ENCODE data around the gene ASTN1.

ASTN1 gene

DNA sequence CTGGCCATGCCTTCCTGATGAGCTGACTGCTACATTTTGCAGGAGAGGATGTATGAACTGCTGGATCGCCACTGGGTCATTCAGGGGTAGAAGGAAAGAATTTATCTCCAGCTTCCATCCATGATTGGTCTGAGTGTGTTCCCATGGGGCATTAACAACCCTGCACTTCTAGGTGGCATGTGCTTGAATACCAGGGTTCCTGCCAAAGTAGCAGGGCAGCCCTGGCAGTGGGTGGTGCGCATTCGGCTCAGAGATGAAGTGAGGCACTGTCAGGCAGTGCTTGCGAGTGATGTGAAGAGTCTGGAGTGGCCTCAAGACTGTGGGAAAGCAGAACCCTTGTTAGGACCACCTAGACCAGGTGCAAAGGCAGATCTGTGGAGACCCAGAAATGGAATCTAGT lies 294.9 kb downstream of the ASTN1 start:
- no peak for DNase-seq

DNA sequence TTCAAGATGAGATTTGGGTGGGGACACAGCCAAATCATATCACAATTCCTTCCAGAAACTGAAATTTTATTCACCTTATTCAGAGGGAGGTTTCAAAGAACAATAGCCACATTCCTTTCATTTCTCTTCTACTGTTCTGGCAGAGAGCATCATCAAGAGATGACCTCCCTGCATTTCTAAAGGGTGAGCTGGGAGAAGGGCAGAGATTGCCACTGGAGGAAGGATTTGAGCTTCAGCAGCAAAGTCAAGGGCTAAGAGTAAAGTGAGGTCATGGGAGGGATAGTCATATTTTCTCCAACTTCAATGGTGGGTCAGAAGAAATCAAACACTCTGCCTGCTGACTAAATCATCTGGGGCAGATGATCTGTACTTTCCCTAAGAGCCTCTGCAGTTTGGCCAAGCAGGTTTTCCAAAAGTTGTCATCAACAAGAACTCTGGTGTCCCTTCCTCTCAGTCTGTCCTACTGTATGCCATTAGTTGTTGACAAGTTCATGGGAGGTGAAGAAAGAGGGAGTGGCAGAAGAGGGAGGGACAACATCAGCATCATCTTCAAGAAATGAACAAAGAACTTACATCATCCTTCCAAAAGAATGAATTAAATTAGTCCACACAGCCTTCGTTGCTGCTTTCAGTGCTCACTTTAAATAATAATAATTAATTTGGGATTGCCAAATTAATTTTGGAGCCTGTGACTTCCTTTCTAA lies 298.3 kb downstream of the ASTN1 start:
- DNase-seq = no peak

DNA sequence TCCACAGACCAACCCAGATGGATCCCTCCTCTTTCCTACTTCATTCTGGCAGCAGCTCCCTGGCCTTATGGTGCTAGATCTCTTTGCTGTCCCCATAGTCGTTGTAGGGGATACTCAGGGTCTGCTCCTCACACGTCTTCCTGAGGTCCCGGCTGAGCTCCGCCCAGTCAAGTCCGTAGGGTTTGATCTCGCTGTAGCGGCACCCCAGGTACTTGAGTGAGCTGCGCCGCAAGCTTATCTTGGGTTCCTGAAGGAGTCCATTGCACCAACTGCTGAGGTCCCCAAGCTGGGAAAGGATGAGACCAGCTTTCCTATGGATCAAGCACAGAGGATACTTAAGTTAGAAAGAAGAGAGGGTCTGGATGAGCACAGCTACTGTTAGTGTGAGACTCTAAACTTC lies 300.3 kb downstream of the ASTN1 start:
- no peak for DNase-seq

DNA sequence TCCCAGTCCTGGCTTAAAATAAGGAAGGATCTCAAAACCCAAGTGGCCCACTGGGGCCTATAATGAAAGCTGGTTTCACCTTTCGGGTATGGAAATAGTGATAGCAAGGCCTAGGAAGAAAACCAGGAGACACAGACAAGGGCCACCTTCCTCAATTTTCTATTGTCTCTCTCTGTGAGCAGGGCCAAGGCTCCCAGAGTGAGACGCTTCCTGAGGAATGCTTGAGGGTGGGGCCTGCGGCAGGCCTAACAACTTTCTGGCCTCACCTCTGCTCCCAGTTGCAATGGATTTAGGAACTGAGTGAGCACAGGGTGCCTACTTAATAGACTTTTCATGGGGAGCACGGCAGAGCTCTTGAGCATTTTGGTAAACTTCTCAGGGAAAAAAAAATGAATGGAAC lies 300.9 kb downstream of the ASTN1 start:
- no peak for DNase-seq

DNA sequence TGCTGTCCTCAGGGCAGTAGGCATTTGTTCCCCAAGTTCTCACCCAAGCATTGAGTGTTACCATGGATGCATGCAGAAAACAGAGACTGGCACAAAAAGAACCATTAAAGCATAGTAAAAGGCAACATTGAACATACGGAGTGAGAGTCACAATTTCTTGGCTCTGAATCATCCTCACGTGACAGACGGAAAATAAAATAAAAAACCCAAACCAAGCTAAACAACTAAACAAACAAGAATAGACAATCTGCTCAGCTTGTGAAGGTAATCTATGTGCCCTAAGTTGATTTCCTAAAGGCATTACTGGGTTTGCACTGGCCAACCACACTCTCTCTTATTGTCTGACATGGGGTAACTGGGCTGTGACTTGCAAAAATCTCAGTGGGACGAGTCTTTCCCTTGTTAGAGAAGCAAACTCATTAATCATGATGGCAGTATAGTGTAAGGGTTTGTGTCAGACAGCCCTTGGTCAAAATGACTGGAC lies 306.0 kb downstream of the ASTN1 start:
- no peak for DNase-seq

DNA sequence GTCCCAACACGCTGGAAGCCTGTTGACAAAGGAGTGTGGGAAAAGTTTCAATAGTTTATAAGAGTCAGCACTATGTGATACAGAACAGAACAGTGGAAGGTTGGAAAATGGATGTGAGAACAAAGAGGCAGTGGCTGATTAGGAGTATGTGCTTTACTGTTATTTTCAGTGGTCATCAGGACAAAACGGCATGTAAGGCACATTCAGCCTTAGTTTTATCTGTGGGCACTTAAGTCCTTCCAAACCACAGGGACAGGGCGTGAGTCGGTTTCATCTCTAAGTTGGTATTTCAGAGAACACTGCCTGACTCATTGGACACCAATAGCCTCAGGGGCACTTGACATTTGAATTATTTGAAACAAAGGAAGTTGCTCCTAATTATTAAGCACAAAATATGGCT lies 306.9 kb downstream of the ASTN1 start:
- DNase-seq = no peak

DNA sequence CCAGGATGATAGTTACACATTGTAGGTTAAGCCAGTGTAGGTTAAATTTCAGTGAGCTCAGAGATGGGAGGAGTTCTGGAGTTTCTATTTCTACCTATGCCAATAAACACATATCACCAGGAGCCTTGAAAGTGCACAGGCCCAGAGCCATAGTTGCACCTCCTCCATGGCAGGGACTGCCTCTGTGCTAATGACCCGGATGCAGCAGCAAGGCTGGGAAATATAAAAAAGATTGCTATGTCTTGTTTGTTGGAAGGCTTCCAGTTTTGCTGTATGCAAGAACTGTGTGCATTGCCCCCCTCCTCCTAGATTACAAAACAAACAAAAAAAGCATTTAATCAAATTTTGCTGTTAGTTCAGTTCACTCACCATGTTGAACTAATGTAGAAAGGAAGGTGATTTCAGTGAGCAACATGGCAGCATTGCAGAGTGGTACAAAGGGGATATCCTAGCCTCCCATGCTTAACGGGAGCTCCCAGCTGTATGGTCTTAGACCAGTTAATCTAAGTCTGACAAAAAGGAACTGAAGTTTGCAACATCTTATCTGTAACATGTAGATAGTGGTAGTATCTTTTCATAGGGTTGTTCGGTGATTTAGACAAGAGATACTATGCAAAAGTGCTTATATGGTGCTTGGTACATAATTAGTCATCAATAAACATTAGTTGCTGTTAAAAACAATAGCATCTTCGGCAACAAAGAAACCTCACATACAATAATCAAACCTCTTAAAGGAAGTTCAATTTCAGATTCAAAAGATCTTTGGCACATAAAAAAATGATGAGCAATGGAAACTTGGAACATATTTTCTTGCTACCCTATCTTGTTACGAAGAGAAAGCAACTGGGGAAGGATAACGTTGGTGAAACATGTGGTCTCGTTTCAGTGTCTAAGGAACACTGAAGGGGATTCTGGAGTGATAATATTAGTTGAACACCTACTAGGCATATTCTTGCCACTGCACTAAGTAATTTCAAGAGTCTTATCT lies 309.5 kb downstream of the ASTN1 start:
- DNase-seq = no peak

DNA sequence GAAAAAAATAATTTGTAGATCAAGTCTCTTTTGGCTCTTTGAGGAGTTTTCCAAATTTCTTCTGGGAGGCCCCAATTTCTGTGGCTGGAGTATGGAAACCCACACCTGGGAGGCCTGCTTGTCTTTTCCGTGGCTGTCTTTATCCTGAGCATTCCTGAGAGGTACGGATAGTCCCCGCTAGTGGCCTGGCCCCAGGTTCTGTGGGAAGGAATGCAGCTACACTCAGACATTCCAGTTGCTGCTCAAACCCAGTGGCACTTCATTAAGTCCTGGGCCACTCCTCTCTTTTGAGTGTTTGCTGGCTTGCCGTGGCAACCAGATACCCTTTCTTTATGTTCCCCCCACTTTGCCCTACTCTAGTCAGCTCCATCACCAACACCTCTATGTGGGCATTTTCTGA lies 310.4 kb downstream of the ASTN1 start:
- DNase-seq = no peak

DNA sequence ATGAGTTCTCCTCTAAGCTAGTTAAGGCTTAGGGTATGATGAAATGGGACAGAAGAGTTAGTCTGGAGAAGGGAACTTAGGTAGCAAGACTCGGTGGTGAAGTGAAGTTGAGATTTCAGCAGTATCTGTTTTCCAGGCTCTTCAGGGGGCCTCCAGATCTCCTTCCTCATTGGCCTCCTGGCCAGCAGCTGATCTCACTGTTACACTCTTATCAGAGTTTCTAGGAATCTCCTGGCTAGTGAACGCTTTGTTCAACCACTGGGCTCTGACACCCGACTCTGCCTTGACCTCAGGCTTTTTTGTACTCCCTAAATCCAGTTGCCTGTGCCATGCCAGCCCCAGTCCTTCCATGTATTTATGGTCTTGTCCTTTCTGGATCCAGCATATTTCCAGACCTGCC lies 311.0 kb downstream of the ASTN1 start:
- DNase-seq = no peak

DNA sequence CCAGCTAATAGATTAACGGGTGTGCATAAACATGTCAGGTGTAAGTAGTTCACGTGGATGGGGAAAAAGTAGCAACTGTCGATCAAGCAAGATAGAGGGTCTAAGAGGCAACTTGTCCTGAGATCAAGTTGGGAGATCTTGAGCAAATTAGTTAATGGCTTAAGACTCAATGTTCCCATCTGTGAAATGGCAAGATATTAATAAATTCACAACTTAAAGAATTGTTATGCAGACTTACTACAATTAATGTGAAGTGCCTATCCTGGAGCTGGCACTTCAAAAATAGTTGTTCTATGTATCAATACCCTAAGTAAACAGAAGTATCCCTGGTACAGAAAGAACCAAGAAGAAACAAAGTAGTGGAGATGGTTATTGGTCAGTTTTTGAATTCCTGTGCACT lies 312.4 kb downstream of the ASTN1 start:
- DNase-seq = no peak

DNA sequence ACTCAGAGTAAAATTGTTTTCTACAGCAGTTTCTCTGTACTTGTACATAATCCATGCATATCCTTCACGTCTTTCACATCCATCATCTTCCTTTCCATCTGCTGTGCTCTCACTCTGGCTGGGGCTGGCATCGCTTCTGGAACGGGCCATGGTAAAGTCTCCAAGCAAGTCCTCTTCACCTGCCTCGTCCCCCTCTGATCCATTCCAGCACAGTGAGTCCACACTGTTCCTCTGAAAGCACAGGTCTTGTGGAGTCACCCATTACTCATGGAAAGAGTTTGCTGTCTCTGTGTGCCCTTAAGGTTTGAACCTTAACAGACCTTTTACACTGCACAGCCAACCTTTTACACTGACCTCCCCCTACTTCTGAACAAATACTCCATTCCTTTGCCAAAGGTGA lies 313.6 kb downstream of the ASTN1 start:
- DNase-seq = no peak

DNA sequence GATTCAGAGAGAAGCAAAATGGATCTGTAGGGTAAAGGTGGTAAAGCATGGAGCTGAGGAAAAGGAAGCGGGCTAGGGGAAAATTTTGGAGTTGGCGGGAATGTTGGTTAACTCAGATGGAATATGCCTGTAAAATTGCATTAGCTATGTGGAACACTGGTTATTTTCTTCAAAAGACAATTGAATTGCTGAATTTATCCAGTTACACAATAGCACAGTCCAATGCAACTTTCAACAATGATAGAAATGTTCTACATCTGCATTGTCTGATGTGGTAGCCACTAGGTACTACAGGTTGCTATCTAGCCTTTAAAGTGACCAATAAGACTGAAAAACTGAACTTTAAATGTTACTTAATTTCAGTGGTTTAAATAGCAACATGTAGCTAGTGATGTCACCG lies 315.2 kb downstream of the ASTN1 start:
- no peak for DNase-seq

DNA sequence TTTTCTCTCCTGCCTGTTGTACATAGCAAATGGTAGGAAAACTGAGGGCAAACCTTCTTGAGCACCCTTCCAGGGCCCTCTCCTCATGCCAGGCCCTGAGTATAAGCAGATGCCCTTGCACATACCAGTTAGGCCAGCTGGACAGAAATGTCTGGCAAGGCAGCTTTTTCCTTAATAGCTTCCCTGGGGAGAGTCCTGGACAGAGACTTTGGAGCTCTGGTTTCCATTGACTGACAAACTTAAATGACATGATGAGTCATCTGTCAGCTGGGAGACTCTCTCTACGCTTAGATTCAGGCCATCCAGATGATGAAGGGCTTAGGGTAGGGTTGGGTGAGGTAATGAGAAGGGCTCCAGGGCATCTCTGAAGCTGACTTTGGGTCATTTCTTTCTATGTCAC lies 317.5 kb downstream of the ASTN1 start:
- no peak for DNase-seq

DNA sequence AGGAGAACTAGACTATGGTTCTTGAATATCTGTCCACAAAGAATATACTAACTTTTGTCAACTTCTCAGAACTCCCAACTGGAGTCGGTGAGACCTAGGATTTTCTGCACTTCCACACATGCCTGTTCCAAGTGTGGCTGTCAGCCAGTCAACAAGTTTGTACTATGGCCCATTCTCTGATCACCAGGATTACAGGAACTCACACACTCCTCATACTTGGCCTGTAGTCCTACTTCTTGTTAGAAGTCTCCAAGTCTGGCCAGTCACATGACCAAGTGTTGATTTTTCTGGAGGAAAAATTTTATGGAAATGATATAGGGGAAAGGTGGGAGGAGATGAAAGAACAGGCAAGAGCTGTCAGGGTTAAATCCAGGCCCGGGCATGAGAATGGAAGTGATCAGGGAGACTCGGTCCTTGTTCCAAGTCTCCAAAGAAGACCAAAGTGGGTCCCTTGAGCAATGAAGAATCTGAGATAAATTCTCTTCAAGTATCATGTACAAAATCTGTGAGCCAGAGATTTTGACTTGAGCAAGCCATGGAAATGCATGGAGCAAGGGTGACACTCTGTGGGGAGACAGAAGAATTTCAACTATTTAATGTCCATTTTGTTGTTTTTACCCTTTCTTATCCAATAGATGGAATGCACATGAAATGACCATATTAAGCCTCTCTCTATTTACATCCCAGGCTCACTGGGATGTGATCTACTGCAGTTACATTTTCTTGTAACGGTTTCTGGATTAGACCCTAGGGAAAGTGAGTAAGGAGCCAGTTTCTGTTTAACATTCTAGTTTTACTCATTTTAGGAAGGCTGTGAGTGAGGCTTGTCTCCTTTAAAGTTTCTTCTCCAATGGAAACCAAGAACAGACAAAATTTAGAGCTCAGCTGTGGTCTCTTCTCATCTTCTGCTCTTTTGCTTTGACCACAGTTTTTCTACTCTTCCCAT lies 320.9 kb downstream of the ASTN1 start:
- DNase-seq = no peak

DNA sequence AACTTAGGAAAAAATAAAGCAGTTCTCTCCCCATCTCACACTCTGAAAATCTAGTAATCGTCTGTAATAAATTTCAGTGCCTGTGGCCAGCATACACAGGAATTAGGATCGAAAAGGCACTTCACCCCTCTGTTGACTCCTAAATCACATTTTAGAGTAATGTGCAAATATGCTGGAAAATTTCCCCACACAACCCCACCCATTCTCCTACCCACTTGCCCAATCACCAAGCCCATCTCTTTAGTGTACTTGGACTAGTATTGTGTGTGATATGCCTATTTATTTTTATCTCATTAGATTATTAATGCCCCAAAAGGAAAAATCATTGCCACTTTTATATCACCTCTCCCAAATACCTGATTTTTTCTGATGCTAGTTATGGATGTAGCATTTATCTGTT lies 323.3 kb downstream of the ASTN1 start:
- DNase-seq = no peak

DNA sequence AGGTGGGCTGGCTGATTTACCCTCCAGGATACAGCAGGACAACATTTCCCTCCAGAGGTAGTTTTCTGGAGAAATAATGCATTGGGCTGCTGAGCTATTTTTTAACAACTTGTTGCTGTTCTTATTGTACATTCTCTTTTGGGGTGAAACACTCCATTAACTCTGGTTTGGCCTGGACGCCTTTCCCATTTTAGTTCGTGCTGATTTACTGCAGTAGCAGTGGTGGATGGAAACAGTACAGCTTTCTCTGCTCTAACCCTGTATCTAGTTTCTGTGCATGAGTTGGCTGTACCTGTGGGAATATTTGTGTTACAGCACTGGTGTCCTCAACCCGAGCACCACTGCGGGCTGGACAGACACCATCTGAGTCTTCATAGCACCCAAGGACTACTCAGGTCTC lies 325.3 kb downstream of the ASTN1 start:
- DNase-seq = no peak

DNA sequence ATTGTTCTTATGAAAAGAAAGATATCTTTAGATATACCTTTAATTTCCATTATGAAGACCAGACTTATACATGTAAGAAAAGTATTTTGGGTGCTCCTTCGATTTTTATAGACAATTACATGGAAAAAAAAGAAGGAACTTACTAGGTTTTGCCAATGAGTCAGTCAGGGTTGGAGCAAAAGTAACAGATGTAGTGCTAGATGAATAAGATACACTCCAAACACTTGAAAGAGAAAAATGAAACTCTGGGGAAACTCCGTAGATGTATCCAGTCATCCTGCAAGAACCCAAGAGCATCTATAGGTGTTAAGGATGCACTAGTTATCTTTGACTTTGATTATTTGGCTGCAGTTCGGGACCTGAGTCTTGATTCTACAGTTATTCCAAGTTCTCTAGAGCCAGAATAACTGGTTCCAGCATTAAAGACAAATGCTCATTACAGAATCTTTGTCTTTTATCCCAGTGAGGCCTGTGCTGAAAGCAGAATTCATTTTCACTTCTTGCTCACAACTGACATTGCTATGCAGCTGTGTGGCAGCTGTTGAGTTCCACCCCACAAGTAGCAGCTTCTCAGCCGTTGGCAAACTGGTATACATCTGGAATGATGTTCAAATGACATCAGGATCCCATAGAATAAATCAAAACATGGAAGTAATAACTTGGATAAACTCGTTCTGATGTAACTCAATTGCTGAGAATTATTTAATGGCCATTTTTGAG lies 326.1 kb downstream of the ASTN1 start:
- DNase-seq = no peak

DNA sequence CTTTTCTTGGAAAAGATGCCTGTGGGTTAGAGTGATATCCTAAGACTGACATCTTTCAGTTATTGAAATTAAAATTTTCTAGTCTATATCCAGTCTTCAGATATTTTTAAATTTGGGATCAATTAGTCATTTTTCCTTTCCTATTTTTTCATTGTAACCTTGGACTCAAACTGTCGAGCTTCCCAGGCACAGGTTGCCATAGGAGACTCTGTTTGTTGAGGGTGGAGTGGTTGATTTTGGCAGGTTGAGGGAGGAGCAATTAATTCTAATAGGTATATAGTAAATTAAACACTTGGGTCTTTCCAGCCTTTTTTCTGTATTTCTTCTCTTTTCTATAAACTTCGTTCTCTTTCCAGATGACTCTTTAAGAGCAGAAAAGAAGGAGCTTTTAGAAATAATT lies 326.8 kb downstream of the ASTN1 start:
- DNase-seq = no peak

DNA sequence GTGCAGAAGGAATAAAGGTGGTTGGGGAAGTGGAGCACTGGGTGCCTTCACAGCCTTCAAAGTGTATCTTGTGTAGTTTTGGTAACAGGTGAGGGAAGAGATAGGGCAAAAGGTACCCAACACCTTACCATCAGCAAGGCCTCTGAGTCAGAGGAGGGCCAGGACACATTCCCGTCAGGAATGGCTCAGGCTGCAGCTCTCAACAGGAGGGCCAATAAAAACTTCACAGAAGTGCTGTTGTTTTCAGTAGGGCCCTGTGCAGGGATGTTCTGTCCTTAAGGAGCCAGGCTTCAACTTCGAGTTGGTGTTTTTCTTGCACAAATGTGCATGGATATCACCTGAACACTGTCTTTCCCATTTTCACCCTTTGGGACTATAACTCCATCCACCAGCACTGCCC lies 333.4 kb downstream of the ASTN1 start:
- DNase-seq = no peak

DNA sequence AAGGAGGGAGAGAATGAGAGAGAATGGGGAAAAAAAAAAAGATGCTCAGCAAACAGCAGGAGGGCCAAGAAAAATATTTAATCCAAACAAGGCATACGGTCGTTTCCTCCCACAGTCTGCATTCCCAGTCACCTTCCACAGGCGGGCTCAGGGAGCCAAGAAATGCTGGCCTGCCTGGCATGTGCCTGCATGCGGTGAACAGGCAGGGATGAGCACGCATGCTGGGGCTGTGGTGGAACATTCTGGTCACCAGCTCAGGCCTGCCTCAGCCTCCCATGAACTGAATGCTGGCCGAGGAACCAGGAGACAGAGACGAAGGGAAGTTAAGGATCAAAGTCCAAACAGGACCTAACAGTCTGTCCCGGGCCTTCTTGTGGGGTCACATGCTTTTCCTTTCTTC lies 335.3 kb downstream of the ASTN1 start:
- no peak for DNase-seq

DNA sequence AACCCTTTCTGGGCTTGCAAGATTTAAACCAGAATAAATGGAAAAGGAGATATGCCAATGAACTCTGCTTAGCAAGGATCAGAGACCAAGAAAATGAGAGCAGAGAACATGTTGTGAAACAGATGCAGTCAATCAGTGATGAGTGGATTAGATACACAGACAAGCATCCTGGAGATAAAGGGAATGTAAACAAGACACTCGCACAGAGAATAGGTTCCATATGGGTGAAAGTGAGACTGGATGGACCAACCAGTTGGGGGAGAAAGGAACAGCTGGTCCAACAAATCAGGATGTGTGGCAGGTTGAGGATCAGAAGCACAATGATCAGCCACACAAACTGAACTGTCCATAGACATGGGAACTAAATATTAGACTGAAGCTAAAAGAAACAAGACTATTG lies 338.2 kb downstream of the ASTN1 start:
- no peak for DNase-seq

DNA sequence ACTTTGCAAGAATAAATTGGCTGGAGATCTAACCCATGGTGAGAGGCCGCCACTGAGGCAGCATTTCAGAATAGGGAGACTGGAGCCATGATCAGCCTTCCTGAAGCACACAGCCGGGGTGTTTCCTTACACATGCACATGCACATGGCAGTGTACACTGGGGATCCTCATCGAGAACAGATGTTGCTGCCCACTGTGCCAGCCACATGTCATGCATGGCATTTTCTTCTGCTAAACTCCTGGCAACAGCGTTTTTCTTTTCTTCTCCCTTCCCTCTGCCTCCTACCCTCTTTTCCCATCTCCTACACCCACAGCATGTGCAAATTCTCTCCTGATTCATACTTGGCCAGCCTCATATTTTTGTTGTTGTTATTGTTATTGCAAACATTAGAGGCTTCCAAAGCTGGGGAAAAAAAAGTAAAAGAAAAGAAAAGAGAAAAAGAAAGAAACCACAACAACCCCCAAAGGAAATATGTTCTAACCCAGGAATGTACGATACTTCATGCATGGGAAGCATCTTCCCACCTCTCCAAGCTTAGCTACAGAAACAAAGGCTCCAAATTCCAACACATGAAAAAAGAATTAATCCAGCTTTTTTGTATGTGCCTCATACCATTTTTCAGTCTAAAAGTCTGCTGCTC lies 344.0 kb downstream of the ASTN1 start:
- DNase-seq = no peak
